Psoas muscle (tissue), 8 donors: ENCODE data around the gene CARD8. TPM values are rescaled to one million over a fixed set of nuclear protein-coding genes. Genes with fewer than 3 reads are reported as not detected.

Source experiments
- ATAC-seq, 4 donors: fragments of 200-7000 bp; cut with Tn5 transposase; one replicate each; pipeline ENCODE4 v1.9.1; 2020; ENCODE audit warnings: moderate library complexity in 3 of 4, mild to moderate bottlenecking in 2 of 4
- DNase-seq, 2 donors: peaks; one replicate each; pipeline ENCODE4 v3.0.0-alpha.2; 2020
- H3K27ac ChIP-seq: fragments of 200-600 bp; one replicate; pipeline ENCODE4 v1.8.0; 2022
- H3K27me3 ChIP-seq, 3 donors: fragments of 200-600 bp in 1 of 3; one replicate each; pipeline versions ENCODE4 v1.6.1 to v1.8.0; 2013 to 2022; ENCODE audit warnings: low read length in 2 of 3, mild to moderate bottlenecking in 2 of 3, moderate library complexity in 1 of 3; ENCODE audit not compliant: insufficient read depth in 3 of 3
- H3K36me3 ChIP-seq, 2 donors: fragments of 200-600 bp in 1 of 2; one replicate each; pipeline versions ENCODE4 v1.6.1 to v1.8.0; 2013 to 2022; ENCODE audit warnings: low read depth in 1 of 2, mild to moderate bottlenecking in 1 of 2, moderate library complexity in 1 of 2; ENCODE audit not compliant: insufficient read depth in 1 of 2
- H3K4me1 ChIP-seq: fragments of 200-600 bp; one replicate; pipeline ENCODE4 v1.8.0; 2022
- H3K4me3 ChIP-seq: fragments of 200-600 bp; one replicate; pipeline ENCODE4 v1.8.0; 2022; ENCODE audit warnings: mild to moderate bottlenecking
- H3K9me3 ChIP-seq: fragments of 200-600 bp; one replicate; pipeline ENCODE4 v1.8.0; 2022
- WGBS, 3 donors: extraction: QIAGEN DNeasy Blood & Tissue Kit; methylation state at CpG; one replicate each; pipeline versions ENCODE4 v1.1.6 to v1.1.7; 2013; 5-methylcytosine and 5-hydroxymethylcytosine counted together
- intact Hi-C, 2 donors: fragments of 100-400 bp; cut with DNase I; formaldehyde crosslinking; loops; one replicate each; pipeline versions ENCODE4 v1.11.0 to v1.14.2; 2022
- polyA plus RNA-seq, 3 donors: library from polyadenylated mRNA; stranded (reverse); fragments of 200-250 nt; gene quantifications; one replicate each; pipeline ENCODE4 v1.2.3, GENCODE V29; 2013
- total RNA-seq, 4 donors: library from RNA; stranded (reverse); fragmentation: NEBNext Ultra II Directional in 2 of 4; extraction: Animal tissue kit (Norgen Biotek cat#: 25700) in 2 of 4; gene quantifications; one replicate each; pipeline versions ENCODE4 v1.2.1 to v1.2.4, GENCODE V29; 2021 to 2023
- TF ChIP-seq, protein P1 (sequence below): fragments of 200-600 bp; IDR thresholded peaks from one replicate; pipeline ENCODE4 v1.8.0; 2022; ENCODE audit warnings: antibody characterized with exemption
- donor health status: healthy with polysubstance abuse.
- donor health status: DM: no; HTN: no; CAD: no; lungs with moderate emphysema.
- donor health status: Bipolar disorder and iron deficiency.
- donor health status: healthy.
- donor health status: DM: yes; HTN: yes; CAD: no.
- donor health status: DM: no; HTN: no; CAD: no.
- donor health status: DM: no; HTN: no; CAD: no.
- donor health status: DM: yes; HTN: yes; CAD: no.

The CARD8 gene
- total and polyA plus RNA-seq, 7 donors: 15.7 to 36.2 (median 26.0) TPM

GRCh38 chr19:48301886-48302599, 46.3 kb upstream of the CARD8 start:
- Histone ChIP-seq H3K36me3 (no peaks in the 10 kb centered on the region), H3K4me1 (no peaks in the 10 kb centered on the region), H3K27me3 (no peaks in the 10 kb centered on the region), H3K27ac (no peak overlapping the region), H3K4me3 (no peak overlapping the region), H3K9me3 (no peaks in the 10 kb centered on the region)
- ATAC-seq (no peak), DNase-seq (no peak)
- intact Hi-C loops: no loop called here
- TF ChIP-seq, protein P1, sequence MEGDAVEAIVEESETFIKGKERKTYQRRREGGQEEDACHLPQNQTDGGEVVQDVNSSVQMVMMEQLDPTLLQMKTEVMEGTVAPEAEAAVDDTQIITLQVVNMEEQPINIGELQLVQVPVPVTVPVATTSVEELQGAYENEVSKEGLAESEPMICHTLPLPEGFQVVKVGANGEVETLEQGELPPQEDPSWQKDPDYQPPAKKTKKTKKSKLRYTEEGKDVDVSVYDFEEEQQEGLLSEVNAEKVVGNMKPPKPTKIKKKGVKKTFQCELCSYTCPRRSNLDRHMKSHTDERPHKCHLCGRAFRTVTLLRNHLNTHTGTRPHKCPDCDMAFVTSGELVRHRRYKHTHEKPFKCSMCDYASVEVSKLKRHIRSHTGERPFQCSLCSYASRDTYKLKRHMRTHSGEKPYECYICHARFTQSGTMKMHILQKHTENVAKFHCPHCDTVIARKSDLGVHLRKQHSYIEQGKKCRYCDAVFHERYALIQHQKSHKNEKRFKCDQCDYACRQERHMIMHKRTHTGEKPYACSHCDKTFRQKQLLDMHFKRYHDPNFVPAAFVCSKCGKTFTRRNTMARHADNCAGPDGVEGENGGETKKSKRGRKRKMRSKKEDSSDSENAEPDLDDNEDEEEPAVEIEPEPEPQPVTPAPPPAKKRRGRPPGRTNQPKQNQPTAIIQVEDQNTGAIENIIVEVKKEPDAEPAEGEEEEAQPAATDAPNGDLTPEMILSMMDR: no peak
- 92 to 98% (median 97%) methylated on average over 1 of the region's 1 CpG for WGBS, 3 donors

GRCh38 chr19:48297975-48298374, 42.3 kb upstream of the CARD8 start:
- H3K4me1 ChIP-seq: no peaks in the 10 kb centered on the region
- intact Hi-C loops: loop anchor here in 1 of 2 donors (10.0 kb wide), 1 partner anchor 333 kb away; no protein-coding TSS in a partner anchor
- ATAC-seq (no peak), DNase-seq (no peak)
- H3K27ac ChIP-seq: no peak overlapping the region
- no peaks in the 10 kb centered on the region for H3K36me3 ChIP-seq
- WGBS, 3 donors: 90 to 94% (median 91%) methylated on average over 16 of the region's 16 CpGs
- TF ChIP-seq, protein P1: no peak
- H3K4me3 ChIP-seq: no peak overlapping the region
- H3K9me3 ChIP-seq: no peaks in the 10 kb centered on the region
- H3K27me3 ChIP-seq: peaks cover 0 to 13% (median 2%) of the 10 kb centered on the region in 3 donors

DNA sequence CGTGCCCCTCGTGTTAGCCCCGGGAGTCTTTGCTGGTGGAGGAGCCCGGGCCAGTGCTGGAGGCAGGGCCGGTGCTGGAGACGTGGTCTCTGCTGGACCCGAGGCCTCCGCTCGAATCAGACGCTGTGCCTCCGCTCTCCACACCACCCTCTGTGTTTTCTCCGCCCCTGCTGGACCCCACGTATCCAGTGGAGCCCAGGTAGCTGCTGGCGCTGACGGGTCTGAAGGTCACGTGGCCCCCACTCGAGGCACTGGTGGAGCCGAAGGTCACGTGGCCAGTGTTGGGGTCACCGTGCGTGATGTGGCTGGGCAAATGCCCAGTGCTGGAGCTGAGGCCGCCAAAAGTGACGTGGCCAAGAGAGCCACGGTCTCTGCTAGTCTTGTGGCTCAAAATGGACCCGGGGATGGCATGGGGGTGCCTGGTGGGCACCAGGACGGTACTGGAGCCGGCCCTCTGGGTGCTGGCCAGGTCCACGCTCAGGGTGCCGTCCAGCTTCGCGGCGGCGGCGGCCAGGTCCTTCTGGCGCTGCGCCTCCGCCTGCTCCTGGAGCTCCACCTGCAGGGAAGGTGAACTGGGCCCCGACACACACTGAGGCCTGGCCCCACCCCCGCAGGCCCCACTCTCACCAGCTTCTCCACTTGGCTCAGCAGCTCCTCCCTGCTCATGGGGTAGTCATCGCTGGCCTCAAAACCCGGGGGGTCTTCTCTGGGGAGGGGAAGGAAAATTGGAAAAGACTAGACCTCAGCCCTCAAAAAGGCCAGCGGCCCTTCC, 41.4 kb upstream of the CARD8 start:
- Histone ChIP-seq H3K9me3 (no peaks in the 10 kb centered on the region), H3K27ac (no peak overlapping the region), H3K36me3 (no peaks in the 10 kb centered on the region), H3K27me3 (peaks cover 0 to 13% (median 2%) of the 10 kb centered on the region in 3 donors), H3K4me1 (no peaks in the 10 kb centered on the region), H3K4me3 (no peak overlapping the region)
- ATAC-seq: no peak
- WGBS, 3 donors: 85 to 88% (median 85%) methylated on average over 42 of the region's 42 CpGs
- no peak for DNase-seq
- TF ChIP-seq, protein P1: no peak
- intact Hi-C loops: loop anchor here in 1 of 2 donors (10.0 kb wide), 1 partner anchor 332 kb away; no protein-coding TSS in a partner anchor

DNA sequence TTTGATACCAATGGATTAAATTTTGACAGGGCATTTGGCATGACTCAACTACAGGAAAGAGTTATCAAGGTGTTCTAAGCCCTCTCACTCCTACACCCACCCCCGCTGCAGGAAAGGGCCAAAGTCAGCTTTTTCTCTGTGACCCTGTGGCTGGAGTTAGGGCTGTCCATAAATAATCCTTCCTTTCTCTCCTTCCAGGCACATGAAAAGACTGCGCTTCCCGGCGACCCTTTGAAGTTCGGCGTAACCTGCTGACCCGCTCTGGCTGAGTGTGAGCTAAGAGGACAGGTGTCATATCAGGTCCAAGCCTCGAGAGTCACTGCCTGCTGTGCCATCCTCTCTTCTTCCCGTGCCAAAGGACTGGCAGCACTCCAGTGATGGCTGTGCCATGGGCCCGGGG, 39.7 kb upstream of the CARD8 start:
- H3K36me3 ChIP-seq: no peaks in the 10 kb centered on the region
- TF ChIP-seq, protein P1: no peak
- 38 to 44% (median 41%) methylated on average over 10 of the region's 10 CpGs for WGBS, 3 donors

More for the DNA sequence above, 39.7 kb upstream of the CARD8 start:
- Histone ChIP-seq H3K27ac (no peak overlapping the region), H3K4me3 (no peak overlapping the region), H3K9me3 (no peaks in the 10 kb centered on the region), H3K4me1 (peaks cover 3% of the 10 kb centered on the region), H3K27me3 (peaks cover 0 to 18% (median 2%) of the 10 kb centered on the region in 3 donors)
- intact Hi-C loops: loop anchor here in 1 of 2 donors (10.0 kb wide), 1 partner anchor 331 kb away; no protein-coding TSS in a partner anchor
- DNase-seq: no peak
- no peak for ATAC-seq
